Activated CD8-positive, alpha-beta T cell treated with anti-CD3 and anti-CD28 coated beads, Interleukin-2, amount 10 ng/mL, durations not matched to agents 7 days and 5 days (primary cell): ENCODE results near the gene COL7A1. TPM values are rescaled to one million over a fixed set of nuclear protein-coding genes. Genes with fewer than 3 reads are reported as not detected.
A peak's percentile ranks its signal among the peaks of the same experiment; 100 is the strongest.

ENCODE experiments used
- ATAC-seq: fragments of 150-1000 bp; cut with Tn5 transposase; one replicate; pipeline ENCODE4 v1.10.0; 2021; ENCODE audit warnings: moderate library complexity
- CTCF ChIA-PET: fragments of 350-600 bp; sonication (Branson Sonifier 250); formaldehyde crosslinking; loops from one replicate; lab custom pipeline; 2021; ENCODE audit warnings: antibody characterized with exemption; lab: Charles Lee
- POLR2A ChIA-PET: fragments of 350-600 bp; sonication (Branson Sonifier 250); formaldehyde crosslinking; loops from one replicate; lab custom pipeline; 2021; ENCODE audit warnings: antibody characterized with exemption; lab: Charles Lee
- DNase-seq: peaks from one replicate; pipeline ENCODE4 v3.0.0-alpha.2; 2020
- H3K27ac Mint-ChIP-seq: one replicate; pipeline ENCODE4 v1.8.0; 2021; ENCODE audit warnings: mild to moderate bottlenecking, mixed read lengths
- H3K27me3 Mint-ChIP-seq: one replicate; pipeline ENCODE4 v1.8.0; 2021; ENCODE audit warnings: low read depth, mixed read lengths
- H3K36me3 Mint-ChIP-seq: one replicate; pipeline ENCODE4 v1.8.0; 2021; ENCODE audit warnings: low read depth, mixed read lengths
- H3K4me1 Mint-ChIP-seq: one replicate; pipeline ENCODE4 v1.8.0; 2021; ENCODE audit warnings: low read depth, mixed read lengths
- H3K4me3 Mint-ChIP-seq: one replicate; pipeline ENCODE4 v1.8.0; 2021; ENCODE audit warnings: mild to moderate bottlenecking, mixed read lengths
- H3K9me3 Mint-ChIP-seq: one replicate; pipeline ENCODE4 v1.8.0; 2022; ENCODE audit warnings: mixed read lengths; ENCODE audit not compliant: insufficient read depth
- total RNA-seq, 2 experiments: library from RNA; stranded (reverse); gene quantifications; one replicate each; pipeline ENCODE4 v1.2.3, GENCODE V29; 2021

COL7A1 gene
- total RNA-seq, 2 experiments from 2014 or later, result 1.2 to 1.6 TPM

DNA sequence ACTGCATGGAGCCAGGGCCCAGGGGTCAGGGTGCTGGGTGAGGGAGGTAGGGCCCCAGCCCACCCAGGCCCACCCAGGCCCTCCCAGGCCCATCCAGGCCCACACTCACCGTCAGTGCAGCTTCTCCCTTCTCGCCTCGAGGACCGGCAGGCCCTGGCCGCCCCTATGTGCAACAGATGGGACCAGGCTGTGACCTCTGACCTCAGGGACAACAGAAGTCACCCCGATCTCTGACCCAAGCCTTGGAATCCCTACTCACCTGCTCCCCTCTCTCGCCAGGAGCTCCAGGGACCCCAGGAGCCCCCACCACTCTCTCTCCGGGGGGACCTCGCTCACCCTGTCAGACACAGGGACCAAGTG is 28.7 kb downstream of the COL7A1 start:
- ATAC-seq (no peak), DNase-seq (no peak)
- ChIA-PET CTCF (interaction anchor here (0.9 to 1.7 kb wide), 2 partner anchors 8 to 17 kb away, joined by 3 to 4 read pairs; no protein-coding TSS in a partner anchor), POLR2A (no interaction called here)
- H3K4me3 Mint-ChIP-seq, result no peak overlapping the region
- no peak overlapping the region for H3K27ac Mint-ChIP-seq
- no peaks in the 10 kb centered on the region for H3K9me3 Mint-ChIP-seq
- H3K27me3 Mint-ChIP-seq, result no peaks in the 10 kb centered on the region
- peaks cover 27% of the 10 kb centered on the region for H3K4me1 Mint-ChIP-seq
- H3K36me3 Mint-ChIP-seq, result no peaks in the 10 kb centered on the region

DNA sequence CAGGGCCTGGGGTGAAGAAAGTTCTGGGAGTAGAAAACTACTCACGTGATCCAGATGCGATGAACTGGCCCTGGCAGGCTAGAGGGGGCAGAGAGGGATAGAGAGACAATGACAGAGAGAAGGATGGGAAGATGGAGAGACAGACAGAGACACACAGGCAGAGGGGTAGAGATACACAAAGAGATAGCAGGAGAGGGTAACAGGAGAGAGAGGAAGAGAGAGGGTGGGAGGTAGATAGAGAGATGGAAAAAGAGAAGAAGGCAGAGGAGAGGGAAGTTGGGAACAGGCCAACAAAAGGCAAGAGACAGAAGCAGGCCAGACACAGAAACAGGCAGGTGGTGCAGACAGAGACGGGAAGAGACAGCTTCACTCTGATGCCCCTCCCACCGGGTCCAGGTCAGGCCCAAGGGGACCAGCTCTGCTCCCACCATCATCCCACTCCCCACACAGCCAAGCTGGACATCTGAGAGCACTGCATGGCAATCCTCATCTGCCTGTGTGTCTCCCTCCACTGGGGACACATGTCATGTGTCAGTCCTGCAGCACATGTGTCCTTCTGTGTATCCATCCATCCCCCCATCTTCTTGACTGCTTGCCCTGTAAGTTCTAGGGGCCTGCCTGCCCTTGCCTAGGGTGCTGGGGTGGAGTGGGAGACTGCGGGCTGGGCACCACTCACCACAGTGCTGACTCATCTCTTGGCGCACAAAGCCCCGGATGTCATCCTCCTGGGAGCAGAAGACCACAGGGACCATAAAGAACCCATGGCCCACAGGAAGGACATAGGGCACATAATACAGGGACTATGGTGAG is 29.3 kb downstream of the COL7A1 start:
- ATAC-seq (peak; percentile 29), DNase-seq (no peak)
- H3K36me3 Mint-ChIP-seq, result no peaks in the 10 kb centered on the region
- CTCF ChIA-PET, result interaction anchor here (1.0 to 1.7 kb wide), 2 partner anchors 8 to 9 kb away, joined by 4 read pairs; partner anchors contain the start of gene PFKFB4
- no peaks in the 10 kb centered on the region for H3K9me3 Mint-ChIP-seq
- POLR2A ChIA-PET, result no interaction called here
- H3K4me3 Mint-ChIP-seq, result no peak overlapping the region
- H3K27ac Mint-ChIP-seq, result peak overlapping the region; percentile 14
- H3K4me1 Mint-ChIP-seq, result peaks cover 33% of the 10 kb centered on the region
- H3K27me3 Mint-ChIP-seq, result no peaks in the 10 kb centered on the region

DNA sequence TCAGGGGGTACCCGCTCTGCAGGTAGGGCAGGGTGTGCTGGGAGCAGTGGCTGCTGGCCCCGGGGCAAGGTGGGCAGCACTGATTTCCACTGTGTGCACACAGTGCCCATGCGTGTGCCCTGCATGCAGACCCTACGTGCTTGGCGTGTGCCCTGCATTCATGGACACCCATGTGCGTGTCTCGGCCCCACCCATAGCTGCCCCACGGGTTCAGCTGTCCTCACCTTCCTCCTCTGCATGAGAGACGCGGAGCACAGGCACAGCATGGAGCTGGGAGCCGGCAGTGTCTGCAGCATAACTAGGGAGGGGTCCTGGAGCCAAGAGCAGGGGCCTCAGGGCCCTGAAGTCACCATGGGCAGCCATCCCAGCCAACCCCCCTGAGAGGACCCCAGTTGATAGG is 29.9 kb downstream of the COL7A1 start:
- no peak overlapping the region for H3K27ac Mint-ChIP-seq
- H3K4me3 Mint-ChIP-seq, result no peak overlapping the region
- POLR2A ChIA-PET, result no interaction called here
- CTCF ChIA-PET, result interaction anchor here (1.0 kb wide), 1 partner anchor 9 kb away, joined by 4 read pairs; the partner anchor contains the start of gene PFKFB4
- ATAC-seq, result no peak
- H3K27me3 Mint-ChIP-seq, result no peaks in the 10 kb centered on the region
- H3K36me3 Mint-ChIP-seq, result no peaks in the 10 kb centered on the region
- H3K4me1 Mint-ChIP-seq, result peaks cover 39% of the 10 kb centered on the region
- H3K9me3 Mint-ChIP-seq, result no peaks in the 10 kb centered on the region
- DNase-seq, result no peak

DNA sequence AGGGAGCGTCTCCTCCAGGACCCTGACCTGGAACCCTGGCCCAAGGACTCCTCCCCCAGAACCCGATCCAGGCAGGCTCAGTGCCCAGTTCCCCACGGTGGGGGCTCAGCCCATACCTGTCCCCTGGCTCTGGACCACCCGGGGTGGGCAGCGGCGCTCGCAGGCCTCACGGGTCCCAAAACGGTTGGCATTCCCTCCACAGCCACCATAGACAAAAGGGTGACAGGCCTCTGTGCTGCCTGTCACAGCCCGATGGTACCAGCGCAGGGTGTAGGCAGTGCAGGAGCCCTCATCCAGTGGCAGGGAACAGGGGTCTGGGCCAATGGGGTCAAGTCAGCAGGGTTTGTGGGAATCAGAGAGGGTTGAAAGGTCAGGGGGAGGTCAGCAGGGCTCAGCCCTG is 30.5 kb downstream of the COL7A1 start:
- Mint-ChIP-seq H3K9me3 (no peaks in the 10 kb centered on the region), H3K27ac (no peak overlapping the region), H3K27me3 (peaks cover 3% of the 10 kb centered on the region), H3K36me3 (no peaks in the 10 kb centered on the region), H3K4me3 (no peak overlapping the region), H3K4me1 (peaks cover 44% of the 10 kb centered on the region)
- no peak for DNase-seq
- ChIA-PET POLR2A (no interaction called here), CTCF (interaction anchor here (1.0 to 1.8 kb wide), 2 partner anchors 8 to 128 kb away, joined by 4 to 5 read pairs; partner anchors contain the start of gene PFKFB4)
- no peak for ATAC-seq

DNA sequence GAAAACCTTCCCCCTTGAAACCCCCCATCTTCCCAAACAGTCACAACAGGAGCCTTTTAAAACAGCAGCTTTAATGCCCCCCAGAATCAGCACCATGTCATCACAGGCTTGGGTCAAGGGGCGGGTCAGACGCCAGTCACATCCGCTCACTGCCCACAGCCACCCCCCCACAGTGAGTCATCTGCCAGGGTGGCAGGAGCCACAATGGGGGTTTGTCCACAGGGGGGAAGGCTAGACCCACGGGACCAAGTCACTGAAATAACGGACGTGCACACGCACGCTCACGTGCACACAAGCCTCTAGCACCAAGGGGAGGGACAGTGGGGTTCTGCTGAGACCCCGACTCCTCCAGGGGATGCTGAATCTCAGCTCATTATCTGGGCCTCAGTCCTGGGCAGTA is 31.1 kb downstream of the COL7A1 start:
- peaks cover 51% of the 10 kb centered on the region for H3K4me1 Mint-ChIP-seq
- DNase-seq, result peak; percentile 46
- H3K27ac Mint-ChIP-seq, result no peak overlapping the region
- POLR2A ChIA-PET, result interaction anchor here (1.0 kb wide), 1 partner anchor 153 kb away, joined by 4 read pairs; the partner anchor contains the start of gene IP6K2
- no peak for ATAC-seq
- CTCF ChIA-PET, result interaction anchor here (1.8 kb wide), 1 partner anchor 128 kb away, joined by 5 read pairs; no protein-coding TSS in a partner anchor
- H3K9me3 Mint-ChIP-seq, result no peaks in the 10 kb centered on the region
- H3K4me3 Mint-ChIP-seq, result no peak overlapping the region
- H3K36me3 Mint-ChIP-seq, result no peaks in the 10 kb centered on the region
- H3K27me3 Mint-ChIP-seq, result peaks cover 3% of the 10 kb centered on the region

DNA sequence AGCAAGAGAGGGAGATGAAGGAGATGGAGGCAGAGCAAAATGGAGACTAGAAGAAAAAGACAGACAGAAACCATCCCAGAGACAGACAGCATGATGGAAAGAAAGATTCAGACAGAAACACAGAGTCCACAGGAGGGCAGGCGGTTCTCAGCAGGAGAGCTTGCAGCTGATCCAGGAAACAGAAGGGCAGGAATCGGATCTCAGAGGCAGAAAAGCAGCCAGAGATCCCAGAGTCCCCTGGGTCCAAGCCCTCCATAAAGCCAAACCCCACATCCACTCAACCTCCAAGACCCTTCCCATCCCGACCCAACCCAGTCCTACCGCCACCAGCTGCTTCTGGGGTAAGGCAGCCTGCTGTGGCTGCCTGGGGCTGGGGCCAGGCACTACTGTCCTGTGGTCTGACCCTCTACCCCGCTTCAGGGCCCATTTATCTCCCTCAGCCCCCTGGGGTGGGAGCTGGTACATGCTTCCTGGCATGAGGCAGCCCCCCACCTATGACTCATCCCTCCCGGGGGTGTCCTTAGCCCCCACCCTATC is 31.7 kb downstream of the COL7A1 start, which contains the start of gene UCN2:
UCN2 (minus strand) TSS at position 400 of the 537 bp plus-strand sequence. CDS start 657 bp downstream, outside the sequence.
- CTCF ChIA-PET, result interaction anchor here (1.8 kb wide), 1 partner anchor 127 kb away, joined by 5 read pairs; no protein-coding TSS in a partner anchor
- no peak for DNase-seq
- Mint-ChIP-seq H3K4me3 (no peak within 1 kb of the TSS), H3K9me3 (no peaks in the 10 kb centered on the region), H3K27ac (peak within 1 kb of the TSS; percentile 17), H3K36me3 (no peaks in the 10 kb centered on the region), H3K27me3 (peaks cover 3% of the 10 kb centered on the region), H3K4me1 (peaks cover 56% of the 10 kb centered on the region)
- ATAC-seq, result no peak
- POLR2A ChIA-PET, result interaction anchor here (1.0 kb wide), 1 partner anchor 153 kb away, joined by 4 read pairs; the partner anchor contains the start of gene IP6K2

DNA sequence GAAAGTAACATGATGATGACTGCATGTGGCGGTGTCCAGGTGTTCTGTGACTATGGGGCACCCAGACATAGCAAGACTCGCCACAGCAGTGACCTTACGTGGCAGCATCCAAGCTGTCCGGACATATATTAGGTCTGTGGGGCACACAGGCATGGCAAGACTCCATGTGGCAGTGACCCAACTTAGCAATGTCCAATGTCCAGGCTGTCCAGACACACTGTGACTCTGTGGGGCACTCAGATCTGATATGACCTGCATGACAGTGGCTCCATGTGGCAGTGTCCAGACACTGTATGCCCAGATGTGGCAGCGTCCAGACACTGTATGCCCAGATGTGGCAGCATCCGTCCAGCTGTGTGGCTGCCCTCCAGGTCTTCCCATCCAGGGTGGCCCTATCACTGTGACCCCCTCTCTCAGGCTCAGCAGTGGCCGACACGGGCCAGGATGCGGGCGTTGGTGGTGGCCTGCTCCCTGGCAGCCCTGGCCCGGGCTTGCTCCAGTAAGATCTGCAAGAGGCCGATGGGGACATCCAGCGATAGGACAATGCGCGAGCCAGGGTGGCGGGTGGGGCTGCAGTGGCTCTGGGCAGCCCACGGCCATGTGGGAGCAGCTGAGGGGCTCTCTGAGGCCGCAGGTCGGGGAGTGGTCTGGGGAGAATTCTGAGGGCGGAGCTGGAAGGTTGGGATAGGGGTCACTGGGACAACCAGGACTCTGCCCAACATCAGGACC is 32.6 kb downstream of the COL7A1 start:
- Mint-ChIP-seq H3K27me3 (peaks cover 3% of the 10 kb centered on the region), H3K4me1 (peaks cover 62% of the 10 kb centered on the region), H3K36me3 (no peaks in the 10 kb centered on the region), H3K4me3 (no peak overlapping the region), H3K27ac (no peak overlapping the region), H3K9me3 (no peaks in the 10 kb centered on the region)
- ChIA-PET POLR2A (no interaction called here), CTCF (interaction anchor here (1.4 to 15.5 kb wide), 4 partner anchors 73 to 161 kb away, joined by 4 to 179 read pairs (median 9); partner anchors contain the start of gene SLC26A6)
- DNase-seq (no peak), ATAC-seq (no peak)

DNA sequence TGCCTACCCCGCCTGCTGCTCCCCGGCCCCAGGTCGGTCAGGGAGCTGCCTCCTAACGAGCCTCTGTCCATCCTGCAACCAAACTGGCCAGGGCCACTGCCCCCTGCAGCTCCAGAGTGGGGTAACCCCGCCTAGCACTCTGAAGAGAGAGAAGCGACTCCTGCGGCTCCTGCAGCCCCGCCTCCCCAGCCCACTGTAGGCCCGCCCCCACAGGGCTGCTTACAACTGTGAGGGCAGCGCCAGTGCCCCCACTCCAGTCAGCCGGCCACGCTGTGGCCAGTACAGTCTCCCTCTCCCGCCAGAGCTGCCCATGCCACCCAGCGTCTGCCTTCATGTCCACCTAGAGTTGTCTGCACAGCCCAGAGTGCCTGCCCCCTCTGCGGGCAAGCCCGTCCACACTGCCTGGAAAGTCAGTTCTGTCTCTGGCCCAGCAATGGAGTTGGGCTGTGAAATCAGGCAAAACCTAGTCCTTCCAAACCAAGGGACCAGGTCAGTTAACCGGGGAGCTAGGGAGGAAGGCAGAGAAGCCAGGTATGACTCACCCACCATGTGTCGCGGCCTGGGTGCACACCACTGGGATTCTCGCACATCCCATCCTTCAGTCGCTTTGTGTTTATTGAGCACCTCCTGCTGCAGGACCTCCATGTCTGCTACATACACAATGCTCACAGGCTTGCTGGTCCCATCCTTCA is 33.9 kb downstream of the COL7A1 start:
- ATAC-seq (no peak), DNase-seq (peak; percentile 57)
- no peaks in the 10 kb centered on the region for H3K9me3 Mint-ChIP-seq
- ChIA-PET CTCF (interaction anchor here (1.4 to 15.5 kb wide), 4 partner anchors 12 to 160 kb away, joined by 4 to 179 read pairs (median 24); partner anchors contain the start of gene SLC26A6), POLR2A (interaction anchor here (0.6 kb wide), 1 partner anchor 70 kb away, joined by 3 read pairs; no protein-coding TSS in a partner anchor)
- no peaks in the 10 kb centered on the region for H3K36me3 Mint-ChIP-seq
- peaks cover 3% of the 10 kb centered on the region for H3K27me3 Mint-ChIP-seq
- H3K4me1 Mint-ChIP-seq, result peaks cover 57% of the 10 kb centered on the region
- no peak overlapping the region for H3K27ac Mint-ChIP-seq
- H3K4me3 Mint-ChIP-seq, result peak overlapping the region; percentile 54

DNA sequence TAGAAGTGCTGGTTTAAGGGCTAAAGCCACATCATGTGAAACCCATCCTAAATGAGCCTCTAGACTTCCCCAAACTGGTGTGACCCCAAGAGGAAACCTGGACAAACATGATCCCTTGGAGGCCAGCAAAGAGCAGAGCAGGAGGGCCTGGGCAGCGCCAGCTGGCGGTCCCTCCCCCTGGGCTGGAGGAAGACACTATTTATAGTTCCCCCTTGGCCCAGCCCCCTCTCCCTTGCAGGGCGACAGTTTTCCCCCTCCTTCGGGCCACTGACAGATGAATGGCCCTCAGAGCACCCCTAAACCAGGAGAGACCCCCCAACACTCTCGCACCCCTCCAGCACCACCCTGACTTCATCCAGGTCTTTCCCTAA is 34.5 kb downstream of the COL7A1 start:
- Mint-ChIP-seq H3K9me3 (no peaks in the 10 kb centered on the region), H3K36me3 (no peaks in the 10 kb centered on the region), H3K4me3 (peak overlapping the region; percentile 54), H3K4me1 (peaks cover 57% of the 10 kb centered on the region), H3K27me3 (peaks cover 3% of the 10 kb centered on the region), H3K27ac (no peak overlapping the region)
- ChIA-PET CTCF (interaction anchor here (2.1 to 15.5 kb wide), 3 partner anchors 12 to 159 kb away, joined by 13 to 179 read pairs (median 36); no protein-coding TSS in a partner anchor), POLR2A (interaction anchor here (0.6 kb wide), 1 partner anchor 71 kb away, joined by 3 read pairs; no protein-coding TSS in a partner anchor)
- DNase-seq, result no peak
- ATAC-seq, result no peak

DNA sequence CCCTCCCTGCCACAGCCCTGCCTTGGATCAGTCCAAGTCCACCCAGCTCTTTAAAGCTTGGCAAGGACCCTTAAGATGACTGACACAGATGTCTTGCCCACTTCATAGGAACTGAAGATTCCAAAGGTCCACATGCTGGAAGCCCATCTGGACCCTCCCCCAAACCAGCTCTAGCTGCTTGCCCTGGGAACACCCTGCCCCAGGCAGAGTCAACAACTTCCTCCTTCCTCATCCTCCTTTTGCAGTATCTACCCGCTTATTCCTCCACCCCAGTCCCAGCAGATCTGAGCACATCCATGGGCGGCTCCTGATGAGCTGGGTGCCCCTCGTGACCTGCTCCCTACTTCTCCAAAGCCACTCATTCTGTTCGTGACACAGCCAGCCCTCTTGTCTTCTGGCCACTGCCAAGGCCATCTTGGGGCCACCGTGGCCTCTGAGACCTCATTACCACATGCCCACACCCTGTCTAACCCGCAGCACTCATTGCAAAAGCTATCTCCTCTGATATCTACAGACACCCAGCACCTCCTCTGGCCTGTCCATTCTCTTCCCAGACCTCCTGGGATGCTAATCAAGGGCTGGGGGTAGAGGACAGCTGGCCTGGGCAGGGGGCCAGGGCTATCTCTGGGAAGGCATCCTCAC is 36.5 kb downstream of the COL7A1 start:
- H3K36me3 Mint-ChIP-seq, result peaks cover 9% of the 10 kb centered on the region
- no peak for DNase-seq
- ChIA-PET POLR2A (interaction anchor here (1.1 kb wide), 1 partner anchor 119 kb away, joined by 3 read pairs; the partner anchor contains the start of gene CCDC51), CTCF (interaction anchor here (0.7 to 15.5 kb wide), 20 partner anchors 8 to 289 kb away, joined by 3 to 179 read pairs (median 5); partner anchors contain the start of genes CCDC51, SLC26A6, TMA7 and UQCRC1)
- no peak overlapping the region for H3K4me3 Mint-ChIP-seq
- H3K27me3 Mint-ChIP-seq, result peaks cover 3% of the 10 kb centered on the region
- peaks cover 62% of the 10 kb centered on the region for H3K4me1 Mint-ChIP-seq
- H3K9me3 Mint-ChIP-seq, result no peaks in the 10 kb centered on the region
- peak overlapping the region; percentile 33 for H3K27ac Mint-ChIP-seq
- no peak for ATAC-seq
